Activated naive CD4-positive, alpha-beta T cell treated with anti-CD3 and anti-CD28 coated beads, Interleukin-2, amount 50 U/mL, for 24 hours (primary cell): ENCODE data around the gene ERMARD.

Source experiments
- H3K27ac Mint-ChIP-seq: one replicate; pipeline ENCODE4 v1.8.0; 2021; ENCODE audit warnings: mild to moderate bottlenecking, mixed read lengths
- H3K27me3 Mint-ChIP-seq: one replicate; pipeline ENCODE4 v1.8.0; 2021; ENCODE audit warnings: mixed read lengths
- H3K36me3 Mint-ChIP-seq: one replicate; pipeline ENCODE4 v1.8.0; 2021; ENCODE audit warnings: mixed read lengths
- H3K4me1 Mint-ChIP-seq: one replicate; pipeline ENCODE4 v1.8.0; 2021; ENCODE audit warnings: mixed read lengths
- H3K4me3 Mint-ChIP-seq: one replicate; pipeline ENCODE4 v1.8.0; 2021; ENCODE audit warnings: mild to moderate bottlenecking, mixed read lengths
- H3K9me3 Mint-ChIP-seq: one replicate; pipeline ENCODE4 v1.8.0; 2021; ENCODE audit warnings: mixed read lengths

Gene ERMARD

DNA sequence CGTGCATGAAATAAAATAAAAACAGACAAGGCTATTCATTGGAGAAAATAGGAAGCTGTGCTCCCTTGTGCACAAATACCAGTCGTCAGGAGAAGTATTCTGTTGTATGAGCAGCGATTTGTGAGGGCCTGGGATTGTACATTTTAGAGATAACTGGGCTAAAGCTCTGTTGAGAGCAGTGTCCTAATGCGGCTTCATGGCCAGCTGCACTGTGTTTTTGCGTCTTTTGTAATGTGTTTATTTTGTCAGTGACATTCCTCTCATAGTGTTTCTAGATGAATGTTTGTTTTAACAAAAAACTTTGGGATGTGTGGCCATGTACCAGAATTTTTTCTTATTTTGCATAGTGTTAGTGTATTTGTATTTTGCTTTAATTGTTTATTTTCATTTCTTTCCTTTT, 14.8 kb downstream of the ERMARD start:
- no peaks in the 10 kb centered on the region for H3K27me3 Mint-ChIP-seq
- no peak overlapping the region for H3K27ac Mint-ChIP-seq
- no peaks in the 10 kb centered on the region for H3K9me3 Mint-ChIP-seq
- H3K4me1 Mint-ChIP-seq, result no peaks in the 10 kb centered on the region
- H3K36me3 Mint-ChIP-seq, result peaks cover 13% of the 10 kb centered on the region
- H3K4me3 Mint-ChIP-seq, result no peak overlapping the region

DNA sequence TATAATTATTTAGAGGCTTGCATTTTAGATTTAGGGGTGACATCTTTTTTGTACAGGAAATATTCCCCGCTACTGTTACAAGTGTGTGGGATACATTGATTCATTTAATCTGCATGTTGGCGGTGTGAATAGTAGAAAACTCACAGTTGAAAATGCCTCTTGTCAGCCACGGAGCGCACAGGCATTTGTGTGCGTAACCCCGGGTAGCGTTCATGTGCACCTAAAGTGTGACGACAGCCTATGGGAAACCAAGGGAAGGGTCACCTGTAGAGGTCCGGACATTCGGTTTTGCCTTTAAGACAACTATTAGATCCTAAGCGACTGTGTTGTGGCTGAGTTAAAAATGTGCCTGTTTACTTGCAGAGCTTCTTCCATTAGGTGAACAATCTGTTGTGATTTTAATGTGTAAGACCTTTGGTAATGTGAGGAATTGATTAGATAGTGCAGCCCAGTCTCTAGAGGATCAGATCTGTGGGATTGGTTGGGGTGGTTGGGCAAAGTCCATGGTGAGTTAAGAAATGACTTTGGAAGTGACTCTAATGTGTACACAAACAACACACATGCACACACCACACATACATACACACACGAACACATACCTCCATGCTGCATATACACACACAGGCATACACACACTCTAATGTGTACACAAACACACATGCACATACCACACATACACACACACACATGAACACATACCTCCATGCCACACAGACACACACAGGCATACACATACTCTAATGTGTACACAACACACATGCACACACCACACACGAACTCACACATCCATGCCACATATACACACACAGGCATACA, 15.7 kb downstream of the ERMARD start:
- H3K36me3 Mint-ChIP-seq, result peaks cover 13% of the 10 kb centered on the region
- no peaks in the 10 kb centered on the region for H3K27me3 Mint-ChIP-seq
- no peak overlapping the region for H3K4me3 Mint-ChIP-seq

DNA sequence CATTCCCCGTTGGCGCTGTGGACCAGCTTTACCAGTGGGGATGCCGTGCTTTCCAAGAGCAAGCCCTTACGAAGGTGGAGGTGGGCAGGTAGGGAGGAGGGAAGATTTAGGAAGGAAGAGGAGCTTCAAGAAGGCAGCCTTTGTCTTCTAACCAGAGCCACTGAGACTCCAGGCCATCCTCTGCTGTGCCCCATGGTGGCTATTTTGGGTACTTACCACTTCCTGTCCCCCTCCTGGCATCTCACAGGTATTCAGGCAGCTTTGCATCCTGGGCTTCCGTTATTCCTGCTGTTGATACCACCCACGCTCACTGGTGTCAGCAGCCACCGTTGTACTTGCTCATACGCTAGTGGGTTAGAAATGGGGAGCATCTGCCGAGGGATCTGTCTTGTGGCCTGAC, 22.9 kb downstream of the ERMARD start:
- H3K4me1 Mint-ChIP-seq, result no peaks in the 10 kb centered on the region
- no peak overlapping the region for H3K27ac Mint-ChIP-seq
- no peaks in the 10 kb centered on the region for H3K9me3 Mint-ChIP-seq
- peaks cover 6% of the 10 kb centered on the region for H3K36me3 Mint-ChIP-seq
- no peak overlapping the region for H3K4me3 Mint-ChIP-seq
- H3K27me3 Mint-ChIP-seq, result no peaks in the 10 kb centered on the region

More for the DNA sequence above, 15.7 kb downstream of the ERMARD start:
- Mint-ChIP-seq H3K27ac (no peak overlapping the region), H3K4me1 (no peaks in the 10 kb centered on the region), H3K9me3 (no peaks in the 10 kb centered on the region)

GRCh38 chr6:169775321-169775720, 23.9 kb downstream of the ERMARD start:
- Mint-ChIP-seq H3K4me1 (no peaks in the 10 kb centered on the region), H3K27ac (no peak overlapping the region)

GRCh38 chr6:169776379-169776778, 25.0 kb downstream of the ERMARD start:
- Mint-ChIP-seq H3K4me3 (no peak overlapping the region), H3K27me3 (no peaks in the 10 kb centered on the region), H3K4me1 (no peaks in the 10 kb centered on the region), H3K27ac (no peak overlapping the region), H3K9me3 (no peaks in the 10 kb centered on the region), H3K36me3 (peaks cover 8% of the 10 kb centered on the region)

More at GRCh38 chr6:169775321-169775720, 23.9 kb downstream of the ERMARD start:
- Mint-ChIP-seq H3K27me3 (no peaks in the 10 kb centered on the region), H3K4me3 (no peak overlapping the region), H3K9me3 (no peaks in the 10 kb centered on the region), H3K36me3 (peaks cover 6% of the 10 kb centered on the region)

GRCh38 chr6:169777896-169778295, 26.5 kb downstream of the ERMARD start:
- Mint-ChIP-seq H3K27me3 (no peaks in the 10 kb centered on the region), H3K4me1 (no peaks in the 10 kb centered on the region), H3K27ac (no peak overlapping the region), H3K36me3 (peaks cover 8% of the 10 kb centered on the region), H3K4me3 (no peak overlapping the region), H3K9me3 (no peaks in the 10 kb centered on the region)

DNA sequence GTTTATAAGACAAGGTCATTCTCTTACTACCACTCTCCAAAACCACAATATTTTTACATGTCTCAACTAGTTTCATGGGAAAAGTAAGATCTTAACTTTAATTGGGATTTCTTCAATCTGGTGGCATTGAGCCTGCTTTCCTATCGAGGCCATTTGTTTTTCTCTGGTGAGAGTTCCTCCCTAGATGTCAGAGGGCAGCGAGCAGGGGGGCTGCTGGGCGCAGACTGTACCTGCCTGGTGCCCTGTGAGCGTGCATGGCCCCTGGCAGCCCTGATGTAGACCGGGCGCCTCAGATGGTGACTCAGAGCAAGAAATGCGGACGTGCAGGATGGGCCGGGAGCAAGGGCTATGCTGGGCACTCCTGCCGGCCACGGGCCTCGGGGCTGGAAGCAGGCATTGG, 27.2 kb downstream of the ERMARD start:
- Mint-ChIP-seq H3K36me3 (peaks cover 10% of the 10 kb centered on the region), H3K4me3 (no peak overlapping the region), H3K4me1 (no peaks in the 10 kb centered on the region), H3K27me3 (no peaks in the 10 kb centered on the region), H3K27ac (no peak overlapping the region), H3K9me3 (no peaks in the 10 kb centered on the region)

DNA sequence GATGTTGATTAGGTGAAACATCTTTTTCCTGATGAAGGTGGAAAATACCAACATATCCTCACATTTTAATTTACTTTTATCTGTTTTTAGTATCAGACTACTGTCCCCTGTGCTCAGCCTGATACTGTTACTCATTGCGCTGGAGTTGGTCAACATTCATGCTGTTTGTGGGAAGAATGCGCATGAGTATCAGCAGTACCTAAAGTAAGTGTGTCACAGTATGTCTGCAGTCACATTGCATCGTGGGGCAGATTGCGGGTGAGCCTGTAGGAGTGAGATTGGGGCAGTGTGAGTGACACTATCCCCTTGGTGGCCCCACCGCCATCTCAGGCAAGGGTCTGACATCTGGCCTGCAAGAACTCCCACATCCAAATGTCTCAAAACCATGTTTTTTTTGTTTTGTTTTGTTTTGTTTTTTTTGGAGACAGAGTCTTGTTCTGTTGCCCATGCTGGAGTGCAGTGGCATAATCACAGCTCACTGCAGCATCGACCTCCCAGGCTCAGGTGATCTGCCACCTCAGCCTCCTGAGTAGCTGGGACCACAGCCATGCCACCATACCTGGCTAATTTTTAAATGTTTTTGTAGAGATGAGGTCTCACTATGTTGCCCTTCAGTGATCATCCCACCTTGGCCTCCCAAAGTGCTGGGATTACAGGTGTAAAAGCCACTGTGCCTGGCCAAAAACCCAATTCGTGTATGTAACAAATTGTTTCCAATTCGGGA, 27.8 kb downstream of the ERMARD start:
- Mint-ChIP-seq H3K27me3 (no peaks in the 10 kb centered on the region), H3K27ac (no peak overlapping the region), H3K36me3 (peaks cover 12% of the 10 kb centered on the region), H3K9me3 (no peaks in the 10 kb centered on the region), H3K4me1 (no peaks in the 10 kb centered on the region), H3K4me3 (no peak overlapping the region)

- Mint-ChIP-seq H3K9me3 (no peaks in the 10 kb centered on the region), H3K27me3 (no peaks in the 10 kb centered on the region), H3K4me3 (no peak overlapping the region), H3K36me3 (peaks cover 12% of the 10 kb centered on the region), H3K27ac (no peak overlapping the region), H3K4me1 (no peaks in the 10 kb centered on the region)
Measured at GRCh38 chr6:169779896-169780295, 28.5 kb downstream of the ERMARD start.

- Mint-ChIP-seq H3K4me3 (no peak overlapping the region), H3K4me1 (no peaks in the 10 kb centered on the region), H3K36me3 (peaks cover 9% of the 10 kb centered on the region), H3K27ac (no peak overlapping the region), H3K9me3 (no peaks in the 10 kb centered on the region), H3K27me3 (no peaks in the 10 kb centered on the region)
Measured at GRCh38 chr6:169780571-169781091, 29.2 kb downstream of the ERMARD start.

- no peaks in the 10 kb centered on the region for H3K9me3 Mint-ChIP-seq
- no peak overlapping the region for H3K27ac Mint-ChIP-seq
- H3K4me3 Mint-ChIP-seq, result no peak overlapping the region
- H3K4me1 Mint-ChIP-seq, result no peaks in the 10 kb centered on the region
- H3K27me3 Mint-ChIP-seq, result no peaks in the 10 kb centered on the region
- peaks cover 9% of the 10 kb centered on the region for H3K36me3 Mint-ChIP-seq
Measured at GRCh38 chr6:169782966-169783365, 31.5 kb downstream of the ERMARD start.

GRCh38 chr6:169783401-169783800, 32.0 kb downstream of the ERMARD start:
- no peak overlapping the region for H3K4me3 Mint-ChIP-seq
- no peaks in the 10 kb centered on the region for H3K4me1 Mint-ChIP-seq
- no peak overlapping the region for H3K27ac Mint-ChIP-seq
- no peaks in the 10 kb centered on the region for H3K9me3 Mint-ChIP-seq
- no peaks in the 10 kb centered on the region for H3K27me3 Mint-ChIP-seq
- H3K36me3 Mint-ChIP-seq, result peaks cover 9% of the 10 kb centered on the region

GRCh38 chr6:169783971-169784820, 32.8 kb downstream of the ERMARD start:
- no peaks in the 10 kb centered on the region for H3K27me3 Mint-ChIP-seq
- H3K36me3 Mint-ChIP-seq, result peaks cover 9% of the 10 kb centered on the region
- H3K9me3 Mint-ChIP-seq, result no peaks in the 10 kb centered on the region
- no peak overlapping the region for H3K4me3 Mint-ChIP-seq
- H3K4me1 Mint-ChIP-seq, result no peaks in the 10 kb centered on the region
- H3K27ac Mint-ChIP-seq, result no peak overlapping the region

GRCh38 chr6:169784821-169785340, 33.5 kb downstream of the ERMARD start:
- peaks cover 9% of the 10 kb centered on the region for H3K36me3 Mint-ChIP-seq
- H3K9me3 Mint-ChIP-seq, result no peaks in the 10 kb centered on the region
- no peak overlapping the region for H3K27ac Mint-ChIP-seq
- peaks cover 5% of the 10 kb centered on the region for H3K4me1 Mint-ChIP-seq
- H3K27me3 Mint-ChIP-seq, result no peaks in the 10 kb centered on the region
- no peak overlapping the region for H3K4me3 Mint-ChIP-seq

GRCh38 chr6:169785566-169785965, 34.1 kb downstream of the ERMARD start:
- Mint-ChIP-seq H3K27ac (no peak overlapping the region), H3K4me3 (no peak overlapping the region), H3K9me3 (no peaks in the 10 kb centered on the region), H3K36me3 (peaks cover 9% of the 10 kb centered on the region), H3K4me1 (peaks cover 8% of the 10 kb centered on the region), H3K27me3 (no peaks in the 10 kb centered on the region)
